Ascending aorta (tissue), 2 donors: Measurements from ENCODE around the gene KCNMB1. TPM values are rescaled to one million over a fixed set of nuclear protein-coding genes. Genes with fewer than 3 reads are reported as not detected.
A peak's percentile ranks its signal among the peaks of the same experiment; 100 is the strongest.

Source experiments
- DNase-seq, 2 donors: peaks; one replicate each; pipeline ENCODE4 v3.0.0-alpha.2; 2019; ENCODE audit warnings: low spot score in 2 of 2
- H3K27ac ChIP-seq, 2 donors: fragments of 200-600 bp; sonication (generic); one replicate each; pipeline ENCODE4 v1.5.1; 2016 to 2017; ENCODE audit warnings: mild to moderate bottlenecking in 1 of 2
- H3K27me3 ChIP-seq: fragments of 200-600 bp; sonication (generic); one replicate; pipeline ENCODE4 v1.5.1; 2017
- H3K36me3 ChIP-seq, 2 donors: fragments of 200-600 bp; sonication (generic); one replicate each; pipeline ENCODE4 v1.5.1; 2016
- H3K4me1 ChIP-seq, 2 donors: fragments of 200-600 bp; sonication (generic); one replicate each; pipeline ENCODE4 v1.5.1; 2016 to 2017; ENCODE audit warnings: mild to moderate bottlenecking in 1 of 2
- H3K4me3 ChIP-seq, 2 donors: fragments of 200-600 bp; sonication (generic); one replicate each; pipeline ENCODE4 v1.5.1; 2016 to 2017; ENCODE audit warnings: mild to moderate bottlenecking in 1 of 2
- H3K9me3 ChIP-seq, 2 donors: fragments of 200-600 bp; sonication (generic); one replicate each; pipeline ENCODE4 v1.5.1; 2016
- intact Hi-C: fragments of 100-400 bp; cut with DNase I; formaldehyde crosslinking; loops from one replicate; pipeline ENCODE4 v1.15.1; 2023
- total RNA-seq: library from RNA; depleted of rRNA; stranded (reverse); fragments of >200 nt; gene quantifications from one replicate; pipeline ENCODE4 v1.1.0, GENCODE V29; 2016
- TF ChIP-seq, protein P1 (sequence below), 3 experiments: fragments of 200-600 bp in 2 of 3; fragments of 450-650 bp in 1 of 3; sonication (generic) in 2 of 3; IDR thresholded peaks; one replicate each; pipeline ENCODE4 v1.5.1; 2016 to 2019; ENCODE audit warnings: antibody characterized with exemption in 3 of 3, mild to moderate bottlenecking in 1 of 3, moderate library complexity in 1 of 3

The KCNMB1 gene, protein sequence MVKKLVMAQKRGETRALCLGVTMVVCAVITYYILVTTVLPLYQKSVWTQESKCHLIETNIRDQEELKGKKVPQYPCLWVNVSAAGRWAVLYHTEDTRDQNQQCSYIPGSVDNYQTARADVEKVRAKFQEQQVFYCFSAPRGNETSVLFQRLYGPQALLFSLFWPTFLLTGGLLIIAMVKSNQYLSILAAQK
- 30.8 TPM for total RNA-seq

DNA sequence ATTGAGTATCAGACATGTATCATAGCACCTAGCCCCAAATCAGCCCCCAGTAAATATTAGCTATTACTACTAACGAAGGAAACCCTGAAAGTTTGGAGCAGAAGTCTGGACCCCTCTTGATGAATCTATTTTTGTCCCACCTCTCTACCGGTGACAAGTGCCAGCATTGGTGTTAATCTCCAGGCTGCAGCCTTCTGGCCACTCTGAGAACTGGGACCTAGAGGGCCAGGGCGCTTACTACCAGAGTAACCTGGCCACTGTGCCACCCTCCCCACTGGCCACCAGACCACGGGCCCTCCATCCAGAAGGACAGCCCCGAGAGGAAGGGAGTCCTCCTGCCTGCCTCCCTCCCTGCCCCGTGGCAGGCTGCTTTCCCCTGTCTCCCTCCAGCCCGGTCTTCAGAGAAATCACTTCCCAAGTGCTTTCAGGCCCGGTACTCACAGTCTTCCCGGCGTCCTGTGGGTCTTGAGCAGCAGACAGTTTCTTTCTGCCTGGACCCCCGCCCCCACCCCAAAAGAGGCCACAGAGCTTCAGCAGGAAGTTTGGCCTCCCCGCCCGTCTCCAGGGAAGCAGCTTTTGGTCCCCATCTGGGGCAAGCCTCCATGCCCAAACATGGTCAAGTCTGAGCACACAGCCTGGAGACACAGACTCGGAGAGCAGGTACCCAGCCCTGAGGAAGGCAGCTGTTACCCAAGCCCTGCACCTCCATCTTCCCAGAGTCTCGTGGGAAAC is at the start of gene KCNMB1:
Gene KCNMB1, minus strand, starts transcription at position 550 of the 732 bp plus-strand sequence. CDS start 3,920 bp downstream, outside the sequence.
- no peaks in the 10 kb centered on the region for H3K27me3 ChIP-seq
- peaks cover 6 to 19% of the 10 kb centered on the region in 2 donors for H3K4me1 ChIP-seq
- TF ChIP-seq, protein P1, sequence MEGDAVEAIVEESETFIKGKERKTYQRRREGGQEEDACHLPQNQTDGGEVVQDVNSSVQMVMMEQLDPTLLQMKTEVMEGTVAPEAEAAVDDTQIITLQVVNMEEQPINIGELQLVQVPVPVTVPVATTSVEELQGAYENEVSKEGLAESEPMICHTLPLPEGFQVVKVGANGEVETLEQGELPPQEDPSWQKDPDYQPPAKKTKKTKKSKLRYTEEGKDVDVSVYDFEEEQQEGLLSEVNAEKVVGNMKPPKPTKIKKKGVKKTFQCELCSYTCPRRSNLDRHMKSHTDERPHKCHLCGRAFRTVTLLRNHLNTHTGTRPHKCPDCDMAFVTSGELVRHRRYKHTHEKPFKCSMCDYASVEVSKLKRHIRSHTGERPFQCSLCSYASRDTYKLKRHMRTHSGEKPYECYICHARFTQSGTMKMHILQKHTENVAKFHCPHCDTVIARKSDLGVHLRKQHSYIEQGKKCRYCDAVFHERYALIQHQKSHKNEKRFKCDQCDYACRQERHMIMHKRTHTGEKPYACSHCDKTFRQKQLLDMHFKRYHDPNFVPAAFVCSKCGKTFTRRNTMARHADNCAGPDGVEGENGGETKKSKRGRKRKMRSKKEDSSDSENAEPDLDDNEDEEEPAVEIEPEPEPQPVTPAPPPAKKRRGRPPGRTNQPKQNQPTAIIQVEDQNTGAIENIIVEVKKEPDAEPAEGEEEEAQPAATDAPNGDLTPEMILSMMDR (IDR thresholded peaks at IDR 0.05), result no peak
- peak within 1 kb of the TSS; percentile 94 to 97 for H3K27ac ChIP-seq
- peak in 1 of 2 donors; percentile 80 for DNase-seq
- peaks cover 12 to 15% of the 10 kb centered on the region in 2 donors for H3K36me3 ChIP-seq
- H3K4me3 ChIP-seq, result peak within 1 kb of the TSS; percentile 59 to 73
- intact Hi-C loops, result loop anchor here (1.0 to 5.0 kb wide), 7 partner anchors 32 to 243 kb away; no protein-coding TSS in a partner anchor
- no peaks in the 10 kb centered on the region for H3K9me3 ChIP-seq

DNA sequence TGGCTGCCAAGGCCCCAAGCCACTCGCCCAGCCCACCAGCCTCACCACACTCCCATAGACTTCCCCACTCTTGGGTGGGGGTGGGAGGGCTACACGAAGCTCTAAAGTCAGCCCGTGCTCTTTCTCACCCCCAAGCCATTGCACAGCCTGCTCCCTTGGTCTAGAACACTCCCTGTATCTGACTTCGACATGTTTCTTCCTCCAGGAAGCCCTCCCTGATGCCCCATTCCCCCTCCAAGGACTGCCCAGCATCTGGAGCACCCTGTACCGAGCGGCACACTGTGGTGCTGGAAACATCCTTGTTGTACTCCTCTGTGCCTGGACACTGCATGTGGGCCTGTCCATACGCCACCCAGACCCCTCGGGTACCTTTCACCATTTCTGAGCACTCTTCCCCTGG is 49.4 kb upstream of the KCNMB1 start:
- TF ChIP-seq, protein P1 (IDR thresholded peaks at IDR 0.05), result no peak
- Histone ChIP-seq H3K27me3 (no peaks in the 10 kb centered on the region), H3K9me3 (no peaks in the 10 kb centered on the region), H3K4me1 (no peaks in the 10 kb centered on the region), H3K27ac (no peak overlapping the region), H3K36me3 (no peaks in the 10 kb centered on the region), H3K4me3 (no peak overlapping the region)
- DNase-seq, result no peak
- intact Hi-C loops, result loop anchor here (5.0 kb wide), 1 partner anchor 354 kb away; no protein-coding TSS in a partner anchor

DNA sequence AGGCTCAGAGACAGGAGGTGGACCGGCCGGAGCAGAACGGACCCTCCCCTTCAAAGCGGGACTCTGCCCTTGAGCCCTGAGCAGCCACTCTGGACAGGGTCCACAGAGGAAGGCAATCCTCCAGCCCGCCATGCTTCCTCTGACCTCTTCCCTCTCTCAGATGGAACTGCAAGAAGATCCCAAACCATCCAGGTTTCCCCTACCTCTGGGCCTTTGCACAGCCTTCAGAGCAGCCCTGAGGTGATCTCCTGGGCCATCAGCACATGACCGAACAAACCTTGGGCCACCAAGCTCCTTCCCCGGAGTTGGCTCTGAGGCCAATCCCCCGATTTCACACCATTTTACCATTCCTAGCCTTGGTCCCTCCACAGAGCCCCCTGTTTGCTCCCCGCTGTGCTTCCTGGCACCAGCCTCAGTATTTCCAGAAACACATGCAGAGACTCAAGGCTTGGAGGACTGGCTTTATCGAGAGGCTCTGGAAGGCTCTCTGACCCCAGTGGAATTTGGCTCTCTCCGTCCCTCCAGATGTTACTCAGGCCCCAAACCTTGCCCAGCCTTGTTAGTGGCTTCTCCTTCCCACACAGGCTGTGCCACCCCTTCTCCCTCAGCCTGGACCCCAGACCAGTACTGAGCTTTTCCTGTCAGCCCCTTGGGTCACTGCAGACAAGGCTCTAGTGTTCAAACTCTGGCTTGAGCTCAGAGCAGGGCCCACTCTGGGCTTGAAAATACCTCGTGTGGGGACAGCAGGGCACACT is 48.6 kb upstream of the KCNMB1 start:
- Histone ChIP-seq H3K4me1 (no peaks in the 10 kb centered on the region), H3K9me3 (no peaks in the 10 kb centered on the region), H3K4me3 (no peak overlapping the region), H3K36me3 (no peaks in the 10 kb centered on the region), H3K27me3 (no peaks in the 10 kb centered on the region), H3K27ac (no peak overlapping the region)
- TF ChIP-seq, protein P1 (IDR thresholded peaks at IDR 0.05), result no peak
- DNase-seq, result no peak
- intact Hi-C loops, result loop anchor here (5.0 kb wide), 1 partner anchor 355 kb away; no protein-coding TSS in a partner anchor

DNA sequence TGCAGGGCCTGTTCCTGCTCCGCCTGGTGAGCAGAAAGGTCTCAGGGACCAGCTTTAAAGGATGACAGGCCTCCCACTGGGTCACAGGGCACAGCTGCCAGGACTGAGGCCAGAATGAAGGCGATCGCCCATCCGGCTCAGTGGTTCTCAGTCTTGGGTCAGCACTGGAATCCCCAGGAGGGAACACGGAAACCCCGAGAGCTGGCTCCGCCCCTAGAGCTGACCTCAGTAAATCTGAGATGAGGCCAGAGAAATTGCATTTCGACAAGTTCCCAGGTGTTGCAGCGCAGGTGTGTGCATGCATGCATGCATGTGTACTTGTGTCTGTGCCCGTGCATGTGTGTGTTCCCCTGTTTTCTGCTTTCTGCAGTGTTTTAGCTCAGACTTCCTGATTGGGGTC is 47.2 kb upstream of the KCNMB1 start:
- no peaks in the 10 kb centered on the region for H3K4me1 ChIP-seq
- no peaks in the 10 kb centered on the region for H3K36me3 ChIP-seq
- TF ChIP-seq, protein P1 (IDR thresholded peaks at IDR 0.05), result no peak
- intact Hi-C loops, result loop anchor here (5.0 kb wide), 1 partner anchor 356 kb away; no protein-coding TSS in a partner anchor
- no peak overlapping the region for H3K4me3 ChIP-seq
- no peaks in the 10 kb centered on the region for H3K9me3 ChIP-seq
- H3K27me3 ChIP-seq, result no peaks in the 10 kb centered on the region
- no peak for DNase-seq
- no peak overlapping the region for H3K27ac ChIP-seq

DNA sequence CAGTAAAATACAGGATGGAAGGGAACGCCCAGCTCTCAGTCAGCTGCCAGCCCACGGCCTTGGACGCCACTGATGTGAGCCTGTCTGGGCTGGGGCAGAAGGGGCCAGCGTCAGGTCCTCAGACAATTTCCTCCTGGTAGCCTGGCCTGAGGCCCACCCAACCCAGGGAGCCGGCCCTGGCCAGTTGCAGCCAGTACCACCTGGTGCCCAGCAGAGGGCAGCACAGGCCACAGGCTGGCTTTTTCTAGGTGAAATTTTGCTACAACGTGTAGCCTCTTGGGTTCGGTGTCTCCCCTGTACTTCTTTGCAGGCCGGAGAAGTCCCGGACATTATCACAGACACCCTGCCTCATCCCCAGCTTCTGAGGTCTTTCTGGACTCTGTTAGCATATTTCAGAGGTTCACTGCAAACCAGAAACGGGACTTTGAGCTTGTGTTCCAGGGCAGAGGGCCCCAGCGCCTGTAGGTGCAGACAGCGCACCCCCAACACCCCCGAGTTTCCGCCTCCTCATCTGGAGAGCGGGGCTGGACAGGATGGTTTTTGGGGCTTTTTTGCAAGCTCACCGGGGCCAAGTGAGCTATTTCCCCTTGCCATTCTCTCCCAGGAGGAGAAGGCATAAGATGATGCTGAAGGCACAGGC is 45.9 kb upstream of the KCNMB1 start:
- intact Hi-C loops, result loop anchor here (1.0 to 5.0 kb wide), 2 partner anchors 198 to 357 kb away; no protein-coding TSS in a partner anchor
- no peaks in the 10 kb centered on the region for H3K36me3 ChIP-seq
- H3K4me1 ChIP-seq, result no peaks in the 10 kb centered on the region
- H3K27ac ChIP-seq, result no peak overlapping the region
- DNase-seq, result peak in 1 of 2 donors; percentile 77
- H3K4me3 ChIP-seq, result no peak overlapping the region
- no peaks in the 10 kb centered on the region for H3K27me3 ChIP-seq
- TF ChIP-seq, protein P1 (IDR thresholded peaks at IDR 0.05), result peak; percentile 83 to 96 (median 92)
- H3K9me3 ChIP-seq, result no peaks in the 10 kb centered on the region
